Chondrocyte (in vitro differentiated cells): Measurements from ENCODE around the gene PRKRIP1. TPM values are rescaled to one million over a fixed set of nuclear protein-coding genes. Genes with fewer than 3 reads are reported as not detected.
"Not testable (repeated sequence)": the region's sequence is repeated elsewhere in the genome, so short reads cannot be mapped to it uniquely, and the experiment has no call there.

Experiments
- DNase-seq: peaks from one replicate; pipeline ENCODE4 v3.0.0; 2021; ENCODE audit warnings: mixed read lengths, low spot score
- H3K27ac Mint-ChIP-seq: one replicate; pipeline ENCODE4 v1.8.0; 2021; ENCODE audit warnings: mild to moderate bottlenecking, moderate library complexity, mixed read lengths; ENCODE audit not compliant: unreplicated experiment
- H3K27me3 Mint-ChIP-seq: 2 replicates; pipeline ENCODE4 v1.8.0; 2021; ENCODE audit warnings: low read depth, mixed read lengths
- H3K36me3 Mint-ChIP-seq: 2 replicates; pipeline ENCODE4 v1.8.0; 2021; ENCODE audit warnings: low read depth, mixed read lengths
- H3K4me1 Mint-ChIP-seq: 2 replicates; pipeline ENCODE4 v1.8.0; 2021; ENCODE audit warnings: low read depth, mild to moderate bottlenecking, mixed read lengths
- H3K4me3 Mint-ChIP-seq: one replicate; pipeline ENCODE4 v1.8.0; 2021; ENCODE audit warnings: mild to moderate bottlenecking, moderate library complexity, mixed read lengths; ENCODE audit not compliant: unreplicated experiment
- H3K9me3 Mint-ChIP-seq: 2 replicates; pipeline ENCODE4 v1.8.0; 2021; ENCODE audit warnings: low read depth, mixed read lengths
- CTCF ChIP-seq: fragments of 200-600 bp; sonication (generic); IDR thresholded peaks from 2 replicates; pipeline ENCODE4 v1.5.0; 2021; ENCODE audit warnings: antibody characterized with exemption, mild to moderate bottlenecking, moderate library complexity
- total RNA-seq: library from RNA; stranded (reverse); gene quantifications from 3 replicates; pipeline ENCODE4 v1.2.1, GENCODE V29; 2021

PRKRIP1 gene
- total RNA-seq, 1 donor from 2014 or later: 25.5 TPM

GRCh38 chr7:102376964-102377466 lies 19.1 kb upstream of the PRKRIP1 start:
- H3K4me3 Mint-ChIP-seq: no peak overlapping the region
- no peaks in the 10 kb centered on the region for H3K9me3 Mint-ChIP-seq
- peaks cover 26% of the 10 kb centered on the region for H3K36me3 Mint-ChIP-seq
- H3K4me1 Mint-ChIP-seq: no peaks in the 10 kb centered on the region
- no peak for DNase-seq
- TF ChIP-seq CTCF: no peak
- no peak overlapping the region for H3K27ac Mint-ChIP-seq
- no peaks in the 10 kb centered on the region for H3K27me3 Mint-ChIP-seq

- H3K4me3 Mint-ChIP-seq, H3K27me3 Mint-ChIP-seq, H3K9me3 Mint-ChIP-seq, H3K27ac Mint-ChIP-seq, DNase-seq, H3K4me1 Mint-ChIP-seq: not testable (repeated sequence)
- peaks cover 24% of the 10 kb centered on the region for H3K36me3 Mint-ChIP-seq
Observed at GRCh38 chr7:102380837-102381236, 15.3 kb upstream of the PRKRIP1 start.

- DNase-seq, H3K27ac Mint-ChIP-seq, H3K9me3 Mint-ChIP-seq, H3K4me1 Mint-ChIP-seq, H3K27me3 Mint-ChIP-seq, H3K4me3 Mint-ChIP-seq: not testable (repeated sequence)
- peaks cover 24% of the 10 kb centered on the region for H3K36me3 Mint-ChIP-seq
Observed at GRCh38 chr7:102381696-102382425, 14.3 kb upstream of the PRKRIP1 start.

- H3K9me3 Mint-ChIP-seq: no peaks in the 10 kb centered on the region
- H3K4me3 Mint-ChIP-seq: no peak overlapping the region
- no peak overlapping the region for H3K27ac Mint-ChIP-seq
- H3K27me3 Mint-ChIP-seq: no peaks in the 10 kb centered on the region
- no peak for TF ChIP-seq CTCF
- no peak for DNase-seq
- no peaks in the 10 kb centered on the region for H3K4me1 Mint-ChIP-seq
- H3K36me3 Mint-ChIP-seq: peaks cover 3% of the 10 kb centered on the region
Observed at GRCh38 chr7:102387064-102387463, 9.1 kb upstream of the PRKRIP1 start.

- H3K27ac Mint-ChIP-seq: no peak overlapping the region
- TF ChIP-seq CTCF: no peak
- no peaks in the 10 kb centered on the region for H3K27me3 Mint-ChIP-seq
- H3K9me3 Mint-ChIP-seq: no peaks in the 10 kb centered on the region
- H3K36me3 Mint-ChIP-seq: peaks cover 3% of the 10 kb centered on the region
- H3K4me1 Mint-ChIP-seq: peaks cover 4% of the 10 kb centered on the region
- no peak overlapping the region for H3K4me3 Mint-ChIP-seq
- no peak for DNase-seq
Observed at GRCh38 chr7:102389810-102390209, 6.4 kb upstream of the PRKRIP1 start.

GRCh38 chr7:102390697-102391484 lies 5.3 kb upstream of the PRKRIP1 start:
- Mint-ChIP-seq H3K4me3 (no peak overlapping the region), H3K9me3 (no peaks in the 10 kb centered on the region), H3K36me3 (peaks cover 3% of the 10 kb centered on the region), H3K27me3 (no peaks in the 10 kb centered on the region), H3K27ac (no peak overlapping the region), H3K4me1 (peaks cover 9% of the 10 kb centered on the region)
- DNase-seq: no peak
- TF ChIP-seq CTCF: peak; percentile 95
